Measurements from ENCODE around the gene MEGF11.

GRCh38 chr15:66172324-66172980, 81.1 kb downstream of the MEGF11 start:
- TF ChIP-seq, protein P1, sequence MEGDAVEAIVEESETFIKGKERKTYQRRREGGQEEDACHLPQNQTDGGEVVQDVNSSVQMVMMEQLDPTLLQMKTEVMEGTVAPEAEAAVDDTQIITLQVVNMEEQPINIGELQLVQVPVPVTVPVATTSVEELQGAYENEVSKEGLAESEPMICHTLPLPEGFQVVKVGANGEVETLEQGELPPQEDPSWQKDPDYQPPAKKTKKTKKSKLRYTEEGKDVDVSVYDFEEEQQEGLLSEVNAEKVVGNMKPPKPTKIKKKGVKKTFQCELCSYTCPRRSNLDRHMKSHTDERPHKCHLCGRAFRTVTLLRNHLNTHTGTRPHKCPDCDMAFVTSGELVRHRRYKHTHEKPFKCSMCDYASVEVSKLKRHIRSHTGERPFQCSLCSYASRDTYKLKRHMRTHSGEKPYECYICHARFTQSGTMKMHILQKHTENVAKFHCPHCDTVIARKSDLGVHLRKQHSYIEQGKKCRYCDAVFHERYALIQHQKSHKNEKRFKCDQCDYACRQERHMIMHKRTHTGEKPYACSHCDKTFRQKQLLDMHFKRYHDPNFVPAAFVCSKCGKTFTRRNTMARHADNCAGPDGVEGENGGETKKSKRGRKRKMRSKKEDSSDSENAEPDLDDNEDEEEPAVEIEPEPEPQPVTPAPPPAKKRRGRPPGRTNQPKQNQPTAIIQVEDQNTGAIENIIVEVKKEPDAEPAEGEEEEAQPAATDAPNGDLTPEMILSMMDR (IDR thresholded peaks at IDR 0.05) = no peak
- TF ChIP-seq POLR2A (IDR thresholded peaks at IDR 0.05) = no peak
- TF ChIP-seq EP300 (IDR thresholded peaks at IDR 0.05) = no peak
